Mesothelial cell of epicardium (in vitro differentiated cells): Measurements from ENCODE around the gene SPIN1. TPM values are rescaled to one million over a fixed set of nuclear protein-coding genes. Genes with fewer than 3 reads are reported as not detected.
A peak's percentile ranks its signal among the peaks of the same experiment; 100 is the strongest.

Source experiments
- DNase-seq, 2 experiments: peaks; one replicate each; pipeline ENCODE4 v3.0.0; 2021; ENCODE audit warnings: low spot score in 2 of 2; ENCODE audit not compliant: unreplicated experiment in 2 of 2
- H3K27ac Mint-ChIP-seq: 2 replicates; pipeline ENCODE4 v1.8.0; 2021; ENCODE audit warnings: mixed read lengths
- H3K27me3 Mint-ChIP-seq: 2 replicates; pipeline ENCODE4 v1.8.0; 2021; ENCODE audit warnings: low read depth, mixed read lengths
- H3K36me3 Mint-ChIP-seq: 2 replicates; pipeline ENCODE4 v1.8.0; 2021; ENCODE audit warnings: mixed read lengths
- H3K4me1 Mint-ChIP-seq: 2 replicates; pipeline ENCODE4 v1.8.0; 2021; ENCODE audit warnings: mixed read lengths
- H3K4me3 Mint-ChIP-seq: 2 replicates; pipeline ENCODE4 v1.8.0; 2021; ENCODE audit warnings: mild to moderate bottlenecking, moderate library complexity, mixed read lengths
- H3K9me3 Mint-ChIP-seq: 2 replicates; pipeline ENCODE4 v1.8.0; 2021; ENCODE audit warnings: mixed read lengths
- CTCF ChIP-seq: fragments of 200-600 bp; sonication (generic); IDR thresholded peaks from one replicate; pipeline ENCODE4 v1.5.0; 2021; ENCODE audit warnings: antibody characterized with exemption; ENCODE audit not compliant: unreplicated experiment
- total RNA-seq: library from RNA; stranded (reverse); gene quantifications from 3 replicates; pipeline ENCODE4 v1.2.1, GENCODE V29; 2021

SPIN1 gene
- total RNA-seq, 1 donor from 2014 or later: 181 TPM

- H3K27me3 Mint-ChIP-seq: no peaks in the 10 kb centered on the region
- no peak for TF ChIP-seq CTCF
- no peak for DNase-seq
- peaks cover 11% of the 10 kb centered on the region for H3K4me1 Mint-ChIP-seq
- H3K4me3 Mint-ChIP-seq: no peak overlapping the region
- peak overlapping the region; percentile 41 for H3K27ac Mint-ChIP-seq
- no peaks in the 10 kb centered on the region for H3K9me3 Mint-ChIP-seq
- H3K36me3 Mint-ChIP-seq: peaks cover 15% of the 10 kb centered on the region
Observed at GRCh38 chr9:88426651-88427050, 38.4 kb downstream of the SPIN1 start.

DNA sequence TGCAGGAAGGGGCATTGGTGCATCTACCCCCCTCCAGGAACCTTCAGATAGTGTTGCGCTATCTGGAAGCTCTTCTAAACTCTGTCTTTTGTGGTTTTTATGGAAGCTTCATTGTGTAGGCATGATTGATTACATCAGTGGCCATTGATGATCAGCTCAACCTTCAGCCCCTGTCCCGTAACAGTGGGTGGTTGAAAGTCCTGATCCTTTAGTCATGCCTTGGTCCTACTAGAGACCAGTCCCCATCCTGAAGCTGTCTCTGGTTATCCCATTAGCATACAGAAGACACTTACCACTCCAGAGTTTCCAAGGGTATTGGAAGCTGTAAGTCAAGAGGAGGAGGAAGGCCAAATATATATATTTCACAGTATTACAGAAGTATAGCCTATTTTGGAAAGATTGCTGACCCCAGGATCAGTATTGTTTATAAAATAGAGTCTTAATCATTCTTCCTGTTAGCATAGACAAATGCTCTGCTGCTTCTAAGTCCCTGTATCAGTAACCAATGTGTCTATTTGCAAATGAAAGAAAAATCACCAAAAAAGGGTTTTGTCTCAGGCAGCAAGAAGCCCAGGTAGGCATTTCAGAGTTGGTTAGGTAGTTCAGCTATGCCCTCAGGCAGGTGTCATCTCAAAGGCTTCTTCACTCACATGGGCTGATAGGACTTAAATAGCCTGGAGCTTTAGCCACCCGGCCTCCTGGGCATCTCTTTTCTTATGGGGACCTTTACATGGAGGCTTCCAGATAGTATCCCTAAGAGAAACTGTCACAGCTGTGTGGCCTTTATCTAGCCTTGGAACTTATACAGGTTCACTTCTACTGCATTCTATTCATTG, 41.6 kb downstream of the SPIN1 start:
- peaks cover 11% of the 10 kb centered on the region for H3K4me1 Mint-ChIP-seq
- H3K27me3 Mint-ChIP-seq: no peaks in the 10 kb centered on the region
- no peak for DNase-seq
- H3K9me3 Mint-ChIP-seq: no peaks in the 10 kb centered on the region
- no peak for TF ChIP-seq CTCF
- H3K27ac Mint-ChIP-seq: peak overlapping the region; percentile 9
- peaks cover 22% of the 10 kb centered on the region for H3K36me3 Mint-ChIP-seq
- no peak overlapping the region for H3K4me3 Mint-ChIP-seq

DNA sequence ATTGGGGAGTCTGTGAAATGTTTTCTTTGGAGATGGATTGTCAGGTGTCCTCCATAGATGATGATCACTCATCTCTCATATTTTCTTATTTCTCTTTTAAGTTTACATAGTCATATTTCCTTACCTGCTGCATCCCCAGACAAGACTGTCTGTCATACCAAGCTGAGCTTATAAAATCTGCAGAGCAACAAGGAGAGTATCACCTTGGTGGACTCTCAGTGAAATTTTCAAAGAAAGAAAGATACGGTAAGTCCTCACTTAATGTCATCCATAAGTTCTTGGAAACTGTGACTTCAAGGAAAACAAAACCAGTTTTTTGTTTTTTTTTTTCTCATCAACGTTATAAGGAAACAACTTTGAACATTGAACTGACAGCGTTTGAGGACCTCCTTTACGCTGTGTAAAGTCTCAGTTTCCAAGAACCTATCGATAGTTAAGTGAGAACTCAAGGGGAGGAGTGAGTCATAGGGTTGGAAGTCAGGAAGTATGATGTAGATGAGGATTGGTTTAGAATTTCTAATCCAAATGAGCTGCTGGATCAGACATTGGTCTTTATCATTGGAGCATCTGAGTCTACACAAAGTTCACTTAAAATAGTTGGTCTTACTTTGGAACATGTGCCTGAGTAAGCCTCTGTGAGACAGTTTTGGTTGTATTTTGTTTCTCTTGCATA, 45.5 kb downstream of the SPIN1 start:
- no peak overlapping the region for H3K27ac Mint-ChIP-seq
- H3K4me3 Mint-ChIP-seq: no peak overlapping the region
- no peaks in the 10 kb centered on the region for H3K27me3 Mint-ChIP-seq
- H3K36me3 Mint-ChIP-seq: peaks cover 52% of the 10 kb centered on the region
- H3K4me1 Mint-ChIP-seq: peaks cover 2% of the 10 kb centered on the region
- no peak for DNase-seq
- H3K9me3 Mint-ChIP-seq: peaks cover 4% of the 10 kb centered on the region
- no peak for TF ChIP-seq CTCF

GRCh38 chr9:88435336-88435735, 47.1 kb downstream of the SPIN1 start:
- no peak overlapping the region for H3K4me3 Mint-ChIP-seq
- no peaks in the 10 kb centered on the region for H3K27me3 Mint-ChIP-seq
- no peak for TF ChIP-seq CTCF
- H3K27ac Mint-ChIP-seq: peak overlapping the region; percentile 44
- peaks cover 4% of the 10 kb centered on the region for H3K9me3 Mint-ChIP-seq
- no peak for DNase-seq
- H3K36me3 Mint-ChIP-seq: peaks cover 48% of the 10 kb centered on the region
- peaks cover 2% of the 10 kb centered on the region for H3K4me1 Mint-ChIP-seq

DNA sequence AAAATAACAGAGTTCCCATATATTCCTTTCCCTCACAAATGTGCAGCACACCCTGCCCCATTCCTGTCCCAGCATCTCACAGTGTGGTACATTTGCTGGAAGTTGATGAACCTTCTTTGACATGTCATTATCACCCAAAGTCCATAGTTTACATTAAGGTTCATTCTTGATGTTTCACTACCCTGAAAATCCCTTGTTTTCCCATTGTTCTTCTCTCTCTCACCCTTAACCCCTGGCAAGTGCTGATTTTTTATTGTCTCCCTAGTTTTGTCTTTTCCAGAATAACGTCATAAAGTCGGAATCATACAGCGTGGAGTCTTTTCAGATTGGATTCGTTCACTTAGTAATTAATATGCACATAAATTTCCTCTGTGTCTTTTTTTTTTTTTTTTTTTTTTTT, 48.1 kb downstream of the SPIN1 start:
- Mint-ChIP-seq H3K27ac (peak overlapping the region; percentile 8), H3K4me3 (no peak overlapping the region), H3K9me3 (peaks cover 4% of the 10 kb centered on the region), H3K27me3 (no peaks in the 10 kb centered on the region), H3K4me1 (peaks cover 2% of the 10 kb centered on the region), H3K36me3 (peaks cover 53% of the 10 kb centered on the region)
- no peak for TF ChIP-seq CTCF
- no peak for DNase-seq
